Mesenchymal stem cell (in vitro differentiated cells and primary cell): ENCODE data around the gene COL13A1.

Source experiments
- DNase-seq: peaks from one replicate; pipeline ENCODE4 v3.0.0-alpha.2; 2013
- H2AFZ ChIP-seq: one replicate; pipeline ENCODE4 v1.6.1; 2013; ENCODE audit warnings: low read depth, mild to moderate bottlenecking, control low read depth, inconsistent platforms, low read length, moderate library complexity
- H2AK5ac ChIP-seq: 2 replicates; pipeline ENCODE4 v1.6.1; 2013; ENCODE audit warnings: low read length, moderate library complexity, mild to moderate bottlenecking, inconsistent platforms; ENCODE audit not compliant: severe bottlenecking
- H2BK120ac ChIP-seq: one replicate; pipeline ENCODE4 v1.6.1; 2013; ENCODE audit warnings: low read depth, mild to moderate bottlenecking, inconsistent platforms, low read length, moderate library complexity
- H2BK12ac ChIP-seq, 2 experiments: one replicate each; pipeline ENCODE4 v1.6.1; 2013; ENCODE audit warnings: inconsistent platforms in 2 of 2, low read length in 2 of 2, mild to moderate bottlenecking in 2 of 2, moderate library complexity in 2 of 2, control low read depth in 1 of 2
- H2BK15ac ChIP-seq: one replicate; pipeline ENCODE4 v1.6.1; 2013; ENCODE audit warnings: mild to moderate bottlenecking, low read depth, inconsistent platforms; ENCODE audit not compliant: poor library complexity, severe bottlenecking
- H2BK5ac ChIP-seq: 2 replicates; pipeline ENCODE4 v1.6.1; 2013; ENCODE audit warnings: low read depth, mild to moderate bottlenecking, low read length, control low read depth, inconsistent platforms; ENCODE audit not compliant: poor library complexity, severe bottlenecking
- H3K14ac ChIP-seq, 2 experiments: one replicate each; pipeline ENCODE4 v1.6.1; 2013; ENCODE audit warnings: inconsistent platforms in 2 of 2, low read length in 2 of 2, control low read depth in 1 of 2, mild to moderate bottlenecking in 1 of 2, moderate library complexity in 1 of 2
- H3K18ac ChIP-seq, 2 experiments: one replicate each; pipeline ENCODE4 v1.6.1; 2013; ENCODE audit warnings: inconsistent platforms in 2 of 2, low read length in 2 of 2, control low read depth in 1 of 2, low read depth in 1 of 2, mild to moderate bottlenecking in 1 of 2
- H3K23ac ChIP-seq, 2 experiments: one replicate each; pipeline ENCODE4 v1.6.1; 2013; ENCODE audit warnings: inconsistent platforms in 2 of 2, low read length in 2 of 2, mild to moderate bottlenecking in 2 of 2, moderate library complexity in 2 of 2, control low read depth in 1 of 2
- H3K27ac ChIP-seq: 2 replicates; pipeline ENCODE4 v1.5.1; 2013; ENCODE audit warnings: mild to moderate bottlenecking, moderate library complexity, low read length, control low read depth, inconsistent platforms; ENCODE audit not compliant: poor library complexity, severe bottlenecking
- H3K27me3 ChIP-seq, 2 experiments: 2 replicates each; pipeline versions ENCODE4 v1.6.1 to v1.7.0; 2013; ENCODE audit warnings: low read length in 2 of 2, mild to moderate bottlenecking in 2 of 2, moderate library complexity in 2 of 2, control low read depth in 1 of 2, inconsistent platforms in 1 of 2; ENCODE audit not compliant: control insufficient read depth in 1 of 2, insufficient read depth in 1 of 2
- H3K36me3 ChIP-seq, 2 experiments: 2 replicates each; pipeline versions ENCODE4 v1.6.1 to v1.7.0; 2013; ENCODE audit warnings: low read length in 2 of 2, control low read depth in 1 of 2, inconsistent platforms in 1 of 2, low read depth in 1 of 2, mild to moderate bottlenecking in 1 of 2; ENCODE audit not compliant: insufficient read depth in 2 of 2, control insufficient read depth in 1 of 2
- H3K4ac ChIP-seq, 2 experiments: one replicate each; pipeline ENCODE4 v1.6.1; 2013; ENCODE audit warnings: inconsistent platforms in 2 of 2, low read length in 2 of 2, mild to moderate bottlenecking in 2 of 2, moderate library complexity in 2 of 2, control low read depth in 1 of 2, low read depth in 1 of 2
- H3K4me1 ChIP-seq: 2 replicates; pipeline ENCODE4 v1.6.1; 2013; ENCODE audit warnings: low read depth, low read length, control low read depth; ENCODE audit not compliant: control insufficient read depth, insufficient read depth
- H3K4me2 ChIP-seq: 2 replicates; pipeline ENCODE4 v1.6.1; 2013; ENCODE audit warnings: low read length, mild to moderate bottlenecking, inconsistent platforms; ENCODE audit not compliant: poor library complexity, severe bottlenecking
- H3K4me3 ChIP-seq, 2 experiments: 2 replicates each; pipeline versions ENCODE4 v1.5.1 to v1.7.0; 2013; ENCODE audit warnings: low read length in 2 of 2, mild to moderate bottlenecking in 2 of 2, control low read depth in 1 of 2, low read depth in 1 of 2; ENCODE audit not compliant: insufficient read depth in 1 of 2
- H3K79me1 ChIP-seq: replicated peaks from 2 replicates; pipeline ENCODE4 v1.6.1; 2013; ENCODE audit warnings: mild to moderate bottlenecking, control low read depth, low read length, inconsistent platforms; ENCODE audit not compliant: poor library complexity, severe bottlenecking
- H3K9ac ChIP-seq: 2 replicates; pipeline ENCODE4 v1.7.0; 2013; ENCODE audit warnings: mild to moderate bottlenecking, low read length, moderate library complexity
- H3K9me3 ChIP-seq: 2 replicates; pipeline ENCODE4 v1.7.0; 2013; ENCODE audit warnings: mild to moderate bottlenecking, low read length; ENCODE audit not compliant: control insufficient read depth
- H4K8ac ChIP-seq: one replicate; pipeline ENCODE4 v1.6.1; 2013; ENCODE audit warnings: inconsistent platforms, mild to moderate bottlenecking, low read length, moderate library complexity
- H4K91ac ChIP-seq: one replicate; pipeline ENCODE4 v1.6.1; 2013; ENCODE audit warnings: mild to moderate bottlenecking, low read length, inconsistent platforms
- WGBS: methylation state at CpG from one replicate; pipeline ENCODE4 v1.1.7; 2013; ENCODE audit warnings: mixed read lengths; 5-methylcytosine and 5-hydroxymethylcytosine counted together

COL13A1 gene

GRCh38 chr10:69961881-69962745 lies 160.4 kb downstream of the COL13A1 start:
- no peak overlapping the region for H3K27ac ChIP-seq
- peaks cover 18 to 46% of the 10 kb centered on the region in 2 experiments for H3K27me3 ChIP-seq
- H3K4ac ChIP-seq = no peak overlapping the region
- peak overlapping the region in 1 of 2 experiments; percentile 47 for H3K14ac ChIP-seq
- H3K79me1 ChIP-seq = no peaks in the 10 kb centered on the region
- H3K9ac ChIP-seq = no peak overlapping the region
- peaks cover 24% of the 10 kb centered on the region for H3K4me1 ChIP-seq
- H3K18ac ChIP-seq = no peak overlapping the region
- no peak for DNase-seq
- WGBS = 91% methylated on average over 14 of the region's 17 CpGs
- H2AK5ac ChIP-seq = no peak overlapping the region
- H2BK120ac ChIP-seq = no peak overlapping the region
- no peak overlapping the region for H2BK15ac ChIP-seq
- H3K23ac ChIP-seq = no peak overlapping the region
- peaks cover 9 to 11% of the 10 kb centered on the region in 2 experiments for H3K36me3 ChIP-seq
- H2BK12ac ChIP-seq = no peak overlapping the region
- no peak overlapping the region for H3K4me2 ChIP-seq
- no peak overlapping the region for H4K8ac ChIP-seq
- H4K91ac ChIP-seq = no peak overlapping the region
- H3K4me3 ChIP-seq = no peak overlapping the region
- H2AFZ ChIP-seq = no peak overlapping the region
- no peak overlapping the region for H2BK5ac ChIP-seq
- no peaks in the 10 kb centered on the region for H3K9me3 ChIP-seq

GRCh38 chr10:69962746-69963135 lies 161.0 kb downstream of the COL13A1 start:
- no peak for DNase-seq
- no peak overlapping the region for H2BK120ac ChIP-seq
- no peak overlapping the region for H2BK12ac ChIP-seq
- no peak overlapping the region for H3K23ac ChIP-seq
- H3K4me3 ChIP-seq = no peak overlapping the region
- peaks cover 3 to 5% of the 10 kb centered on the region in 2 experiments for H3K36me3 ChIP-seq
- H3K79me1 ChIP-seq = no peaks in the 10 kb centered on the region
- H3K27me3 ChIP-seq = peaks cover 18 to 48% of the 10 kb centered on the region in 2 experiments
- H4K8ac ChIP-seq = no peak overlapping the region
- H2AFZ ChIP-seq = no peak overlapping the region
- no peak overlapping the region for H2BK15ac ChIP-seq
- no peak overlapping the region for H2BK5ac ChIP-seq
- H4K91ac ChIP-seq = no peak overlapping the region
- H2AK5ac ChIP-seq = no peak overlapping the region
- H3K9me3 ChIP-seq = no peaks in the 10 kb centered on the region
- H3K4ac ChIP-seq = no peak overlapping the region
- H3K4me1 ChIP-seq = peaks cover 24% of the 10 kb centered on the region
- H3K18ac ChIP-seq = no peak overlapping the region
- no peak overlapping the region for H3K9ac ChIP-seq
- H3K4me2 ChIP-seq = no peak overlapping the region
- no peak overlapping the region for H3K27ac ChIP-seq
- WGBS = 88% methylated on average over 3 of the region's 3 CpGs
- no peak overlapping the region for H3K14ac ChIP-seq

- Histone ChIP-seq H2BK15ac (no peak overlapping the region), H2BK5ac (no peak overlapping the region), H2BK120ac (no peak overlapping the region), H2AFZ (no peak overlapping the region), H3K36me3 (peaks cover 0 to 2% of the 10 kb centered on the region in 2 experiments), H3K9me3 (no peaks in the 10 kb centered on the region), H3K79me1 (no peaks in the 10 kb centered on the region), H3K27ac (no peak overlapping the region), H3K4me2 (no peak overlapping the region), H3K4me1 (peaks cover 24% of the 10 kb centered on the region), H3K9ac (no peak overlapping the region), H3K4me3 (no peak overlapping the region), H3K23ac (no peak overlapping the region), H4K8ac (no peak overlapping the region), H3K27me3 (peaks cover 24 to 54% of the 10 kb centered on the region in 2 experiments), H4K91ac (no peak overlapping the region), H2AK5ac (no peak overlapping the region), H2BK12ac (no peak overlapping the region), H3K4ac (no peak overlapping the region), H3K14ac (no peak overlapping the region), H3K18ac (no peak overlapping the region)
- DNase-seq = no peak
- WGBS = 61% methylated on average over 6 of the region's 7 CpGs
Measured at GRCh38 chr10:69963178-69963834, 161.6 kb downstream of the COL13A1 start.
